ENCODE measurements around the gene IL25.
"Not testable (repeated sequence)": the region's sequence is repeated elsewhere in the genome, so short reads cannot be mapped to it uniquely, and the experiment has no call there.

IL25 gene

DNA sequence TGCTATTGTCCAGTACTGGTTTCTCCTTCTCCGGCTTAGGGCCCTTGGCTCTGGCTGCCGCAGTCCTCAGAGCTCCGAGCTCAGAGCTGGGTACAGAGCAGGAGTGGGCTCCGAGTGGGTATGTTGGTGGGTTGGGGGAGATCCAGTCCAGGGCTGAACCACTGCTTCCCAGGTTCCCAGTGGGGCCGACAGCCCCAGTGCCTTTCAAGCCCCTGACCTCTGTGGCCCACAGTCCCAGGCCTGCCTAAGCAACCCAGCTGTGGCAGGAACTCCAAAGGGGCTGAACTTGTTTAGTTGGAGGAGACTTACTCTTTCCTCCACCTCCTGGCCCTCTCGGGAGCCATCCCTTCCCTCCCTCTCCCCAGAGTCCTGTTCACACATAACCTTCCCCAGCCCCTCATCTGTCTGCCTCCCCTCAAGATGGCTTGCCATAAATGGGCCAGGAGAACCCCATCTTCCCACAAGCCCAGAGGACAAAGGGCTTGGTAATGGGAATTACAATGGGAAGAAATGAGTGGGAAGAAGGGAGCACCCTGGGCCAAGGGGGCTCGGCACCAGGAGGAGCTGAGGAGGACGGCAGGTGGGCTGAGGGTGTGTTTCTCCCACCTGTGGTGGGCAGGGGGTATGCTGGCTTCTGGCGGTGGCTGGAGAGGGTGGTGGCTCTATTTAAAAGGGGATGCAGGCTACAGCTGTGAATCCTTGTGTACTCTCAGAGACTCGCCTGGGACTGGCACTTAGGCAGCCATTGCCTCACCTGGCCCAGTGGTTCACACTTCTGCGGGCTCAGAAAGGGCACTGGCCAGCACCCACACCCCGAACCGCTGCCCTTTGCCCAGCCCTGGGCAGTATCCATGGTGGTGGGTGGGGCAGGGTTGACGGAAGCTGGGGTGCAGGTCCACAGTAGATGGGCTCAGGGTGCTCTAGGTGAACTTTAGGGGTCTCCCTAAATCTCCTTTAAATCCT lies 39.2 kb downstream of the IL25 start:
- no peak for DNase-seq

- no peak for DNase-seq
Measured at GRCh38 chr14:23413681-23414080, 41.1 kb downstream of the IL25 start.

DNA sequence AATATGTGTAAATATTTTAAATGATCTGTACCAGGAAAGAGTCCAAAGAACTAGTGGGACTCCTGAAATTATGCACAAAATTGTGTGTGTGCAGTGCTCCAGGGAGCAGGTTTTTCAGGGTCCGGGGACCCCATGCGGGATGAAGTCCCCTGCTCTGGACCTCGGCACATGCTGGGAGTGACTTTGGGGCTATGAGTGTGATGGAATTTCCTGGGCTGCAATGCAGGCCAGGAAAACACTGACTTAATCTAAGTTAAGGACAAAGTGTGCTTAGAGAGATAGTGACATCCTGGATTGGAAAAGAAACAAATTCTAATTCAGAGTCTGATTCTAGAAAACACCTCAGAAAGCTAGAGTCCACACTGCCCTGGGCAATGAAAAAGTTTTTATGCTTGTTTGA lies 41.6 kb downstream of the IL25 start:
- DNase-seq: no peak

DNA sequence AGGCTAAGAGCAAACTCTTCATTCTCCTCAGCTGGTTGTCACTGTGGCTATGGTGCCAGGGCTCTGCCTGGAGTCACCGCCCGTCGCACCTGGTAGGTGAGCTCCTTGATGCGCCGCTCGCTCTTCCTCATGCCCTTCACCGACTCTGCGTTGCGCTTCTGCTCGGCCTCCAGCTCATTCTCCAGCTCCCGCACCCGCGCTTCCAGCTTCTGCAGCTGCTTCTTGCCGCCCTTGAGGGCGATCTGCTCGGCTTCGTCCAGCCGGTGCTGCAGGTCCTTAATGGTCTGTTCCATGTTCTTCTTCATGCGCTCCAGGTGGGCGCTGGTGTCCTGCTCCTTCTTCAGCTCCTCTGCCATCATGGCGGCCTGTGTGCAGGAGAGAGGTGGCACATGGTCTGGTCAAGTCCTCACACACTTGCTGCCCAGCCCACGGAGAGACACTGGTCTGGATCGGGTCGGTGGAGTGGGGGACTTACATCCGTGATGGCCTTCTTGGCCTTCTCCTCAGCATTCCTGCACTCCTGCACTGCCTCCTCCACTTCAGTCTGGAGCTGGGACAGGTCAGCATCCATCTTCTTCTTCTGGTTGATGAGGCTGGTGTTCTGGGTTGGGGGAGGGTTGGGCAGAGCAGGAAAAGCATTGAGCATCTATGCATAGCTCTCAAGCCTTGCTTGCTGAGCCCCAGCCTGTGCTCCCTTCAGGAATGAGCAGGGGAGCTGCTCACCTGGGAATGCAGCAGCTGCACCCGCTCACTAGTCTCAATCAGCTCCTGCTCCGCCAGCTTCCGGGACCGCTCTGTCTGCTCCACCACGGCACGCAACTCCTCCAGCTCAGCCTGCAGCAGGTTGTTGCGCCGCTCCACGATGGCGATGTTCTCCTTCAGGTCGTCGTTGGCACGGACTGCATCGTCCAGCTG lies 42.6 kb downstream of the IL25 start:
- DNase-seq: no peak

GRCh38 chr14:23415821-23416778 lies 43.5 kb downstream of the IL25 start:
- no peak for DNase-seq

GRCh38 chr14:23416801-23417200 lies 44.2 kb downstream of the IL25 start:
- DNase-seq: no peak

DNA sequence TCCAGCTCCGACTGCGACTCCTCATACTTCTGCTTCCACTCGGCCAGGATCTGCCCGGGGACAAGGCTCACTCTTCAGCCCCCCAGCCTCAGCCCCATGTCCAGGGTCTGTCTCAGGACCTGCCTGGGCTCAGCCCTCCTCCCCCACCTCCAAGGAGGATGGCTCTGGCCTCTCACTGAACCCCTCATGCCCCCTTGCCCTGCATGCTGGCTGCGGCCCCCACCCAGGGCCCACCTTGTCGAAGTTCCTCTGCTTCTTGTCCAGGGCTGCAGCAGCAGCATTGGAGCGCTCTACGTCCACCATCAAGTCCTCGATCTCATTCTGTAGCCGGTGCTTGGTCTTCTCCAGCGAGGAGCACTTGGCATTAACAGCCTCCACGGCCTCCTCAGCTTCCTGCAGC lies 44.7 kb downstream of the IL25 start:
- not testable (repeated sequence) for DNase-seq

DNA sequence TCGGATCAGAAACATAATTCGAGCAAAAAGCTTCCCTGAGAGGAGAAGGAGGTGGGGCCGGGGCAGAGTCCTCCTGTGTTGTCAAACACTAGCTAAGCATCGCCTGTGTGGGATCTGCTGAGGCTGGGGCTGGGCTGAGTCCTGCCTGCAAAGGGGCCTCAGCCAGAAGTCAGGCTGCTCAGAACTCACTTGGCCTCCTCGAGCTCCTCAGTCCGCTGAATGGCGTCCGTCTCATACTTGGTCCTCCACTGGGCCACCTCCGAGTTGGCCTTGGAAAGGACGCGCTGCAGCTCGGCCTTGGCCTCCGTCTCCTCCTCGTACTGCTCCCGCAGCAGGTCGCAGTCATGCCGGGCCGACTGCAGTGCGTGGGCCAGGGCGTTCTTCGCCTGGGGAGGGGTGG lies 45.4 kb downstream of the IL25 start:
- DNase-seq: no peak

DNA sequence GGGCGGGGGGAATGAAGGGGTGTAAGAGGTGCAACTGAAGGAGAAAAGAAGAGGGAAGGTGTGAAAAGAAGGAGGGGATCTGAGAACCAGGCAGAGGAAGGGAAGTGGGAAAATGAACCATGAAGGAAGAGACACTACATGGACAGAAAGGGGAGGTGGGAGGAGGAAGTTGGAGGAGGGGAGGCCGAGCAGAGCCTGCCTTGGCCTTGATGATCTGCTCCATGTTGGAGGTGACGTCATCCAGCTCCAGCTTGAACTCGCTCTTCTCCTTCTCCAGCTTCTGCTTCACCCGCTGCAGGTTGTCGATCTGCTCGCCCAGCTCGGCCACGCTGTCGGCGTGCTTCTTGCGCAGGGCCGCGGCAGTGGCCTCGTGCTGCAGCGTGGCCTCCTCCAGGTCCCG lies 47.0 kb downstream of the IL25 start:
- not testable (repeated sequence) for DNase-seq

- DNase-seq: no peak
Measured at GRCh38 chr14:23421594-23421993, 49.0 kb downstream of the IL25 start.

DNA sequence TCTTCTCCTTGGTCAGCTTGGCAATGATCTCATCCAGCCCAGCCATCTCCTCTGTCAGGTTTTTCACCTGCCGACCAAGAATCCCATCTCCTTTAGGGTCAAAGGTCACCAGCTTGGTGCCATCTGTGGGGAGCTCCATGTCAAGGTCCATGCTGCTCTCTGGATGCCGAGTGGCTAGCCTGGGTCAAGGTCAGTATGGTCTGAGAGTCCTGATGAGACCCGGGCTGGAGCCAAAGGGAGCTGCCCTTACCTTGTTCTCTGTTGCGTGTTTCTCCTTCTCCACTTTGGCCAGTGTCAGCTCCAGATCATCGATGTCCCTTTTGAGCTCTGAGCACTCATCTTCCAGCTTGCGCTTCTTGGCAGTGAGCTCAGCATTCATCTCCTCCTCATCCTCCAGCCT lies 51.0 kb downstream of the IL25 start:
- no peak for DNase-seq

GRCh38 chr14:23425169-23425568 lies 52.6 kb downstream of the IL25 start:
- no peak for DNase-seq

GRCh38 chr14:23425798-23426197 lies 53.2 kb downstream of the IL25 start:
- DNase-seq: not testable (repeated sequence)

All from islet precursor cell (in vitro differentiated cells).